HEK293 (cell line): Measurements from ENCODE around the gene ITIH2.

Source experiments
- CTCF ChIA-PET: fragments of 350-600 bp; formaldehyde crosslinking; extraction: SDS; loops from one replicate; lab custom pipeline; 2021; ENCODE audit warnings: antibody characterized with exemption; lab: Yijun Ruan, JAX
- POLR2A ChIA-PET: fragments of 300-600 bp; formaldehyde crosslinking; extraction: SDS; loops from one replicate; lab custom pipeline; 2020; ENCODE audit warnings: antibody characterized with exemption, inconsistent platforms; lab: Yijun Ruan, JAX
- H3K27ac ChIP-seq: fragments of 200-500 bp; sonication (Bioruptor generic); 2 replicates; pipeline ENCODE4 v1.5.1; 2014; ENCODE audit warnings: low read depth, low read length, control low read depth, inconsistent platforms; ENCODE audit errors: extremely low read depth
- H3K36me3 ChIP-seq, 2 experiments: fragments of 200-500 bp in 1 of 2; sonication (Bioruptor generic) in 1 of 2; 1 replicate in 1 of 2; 2 replicates in 1 of 2; pipeline ENCODE4 v1.5.1; 2014 to 2017; ENCODE audit warnings: inconsistent platforms in 2 of 2, low read length in 2 of 2; ENCODE audit not compliant: control insufficient read depth in 2 of 2, insufficient read depth in 1 of 2
- H3K4me1 ChIP-seq: fragments of 200-500 bp; sonication (Bioruptor generic); 2 replicates; pipeline ENCODE4 v1.5.1; 2014; ENCODE audit warnings: mild to moderate bottlenecking, low read length, inconsistent platforms; ENCODE audit not compliant: control insufficient read depth, insufficient read depth
- H3K4me3 ChIP-seq: 2 replicates; pipeline ENCODE4 v1.5.1; 2011; ENCODE audit warnings: low read depth, mild to moderate bottlenecking, control low read depth, low read length, moderate library complexity
- H3K9me3 ChIP-seq: fragments of 200-500 bp; sonication (Bioruptor generic); 2 replicates; pipeline ENCODE4 v1.5.1; 2014; ENCODE audit warnings: low read depth, low read length, inconsistent platforms; ENCODE audit not compliant: control insufficient read depth, insufficient read depth
- CTCF ChIP-seq: fragments of 450-650 bp; formaldehyde crosslinking; IDR thresholded peaks from 2 replicates; pipeline ENCODE4 v1.5.1; 2016; ENCODE audit warnings: missing biosample characterization, missing genetic modification characterization
- GLIS1 ChIP-seq: fragments of 450-650 bp; formaldehyde crosslinking; IDR thresholded peaks from 2 replicates; pipeline ENCODE4 v1.5.1; 2016; ENCODE audit warnings: missing biosample characterization, missing genetic modification characterization
- KLF7 ChIP-seq: fragments of 450-650 bp; formaldehyde crosslinking; IDR thresholded peaks from 2 replicates; pipeline ENCODE4 v1.5.1; 2016; ENCODE audit warnings: missing biosample characterization, missing genetic modification characterization, borderline replicate concordance
- OSR2 ChIP-seq: fragments of 450-650 bp; formaldehyde crosslinking; IDR thresholded peaks from 2 replicates; pipeline ENCODE4 v1.5.1; 2016; ENCODE audit warnings: missing biosample characterization, missing genetic modification characterization
- SP2 ChIP-seq: fragments of 450-650 bp; formaldehyde crosslinking; IDR thresholded peaks from 2 replicates; pipeline ENCODE4 v1.5.1; 2016; ENCODE audit warnings: missing biosample characterization, missing genetic modification characterization
- TRIM28 ChIP-seq: IDR thresholded peaks from 2 replicates; pipeline ENCODE4 v1.6.1; 2011; ENCODE audit warnings: low read length, control low read depth, borderline replicate concordance
- ZBTB44 ChIP-seq: fragments of 450-650 bp; IDR thresholded peaks from 2 replicates; pipeline ENCODE4 v1.5.1; 2018; ENCODE audit warnings: missing biosample characterization, mild to moderate bottlenecking, missing genetic modification characterization
- ZBTB48 ChIP-seq: fragments of 450-650 bp; formaldehyde crosslinking; IDR thresholded peaks from 2 replicates; pipeline ENCODE4 v1.5.1; 2016; ENCODE audit warnings: missing biosample characterization, missing genetic modification characterization
- ZBTB6 ChIP-seq: fragments of 450-650 bp; formaldehyde crosslinking; IDR thresholded peaks from 2 replicates; pipeline ENCODE4 v1.5.1; 2017; ENCODE audit warnings: missing biosample characterization, missing genetic modification characterization
- ZFP41 ChIP-seq: fragments of 450-650 bp; formaldehyde crosslinking; IDR thresholded peaks from 2 replicates; pipeline ENCODE4 v1.5.1; 2016; ENCODE audit warnings: missing biosample characterization, missing genetic modification characterization, borderline replicate concordance
- ZNF121 ChIP-seq: fragments of 450-650 bp; formaldehyde crosslinking; IDR thresholded peaks from 2 replicates; pipeline ENCODE4 v1.5.1; 2016; ENCODE audit warnings: missing biosample characterization, missing genetic modification characterization
- ZNF146 ChIP-seq: fragments of 450-650 bp; formaldehyde crosslinking; IDR thresholded peaks from 2 replicates; pipeline ENCODE4 v1.5.1; 2016; ENCODE audit warnings: missing biosample characterization, missing genetic modification characterization
- ZNF148 ChIP-seq: fragments of 450-650 bp; formaldehyde crosslinking; IDR thresholded peaks from 2 replicates; pipeline ENCODE4 v1.5.0; 2017; ENCODE audit warnings: missing biosample characterization, missing genetic modification characterization, borderline replicate concordance
- ZNF214 ChIP-seq: fragments of 450-650 bp; formaldehyde crosslinking; IDR thresholded peaks from 2 replicates; pipeline ENCODE4 v1.5.1; 2017; ENCODE audit warnings: missing biosample characterization, mild to moderate bottlenecking, missing genetic modification characterization, borderline replicate concordance
- ZNF239 ChIP-seq: fragments of 450-650 bp; formaldehyde crosslinking; IDR thresholded peaks from 2 replicates; pipeline ENCODE4 v1.5.1; 2016; ENCODE audit warnings: missing biosample characterization, missing genetic modification characterization
- ZNF248 ChIP-seq: fragments of 450-650 bp; formaldehyde crosslinking; IDR thresholded peaks from 2 replicates; pipeline ENCODE4 v1.5.1; 2017; ENCODE audit warnings: missing biosample characterization, missing genetic modification characterization
- ZNF48 ChIP-seq: fragments of 450-650 bp; formaldehyde crosslinking; IDR thresholded peaks from 2 replicates; pipeline ENCODE4 v1.5.1; 2016; ENCODE audit warnings: missing biosample characterization, missing genetic modification characterization
- ZNF513 ChIP-seq: fragments of 450-650 bp; IDR thresholded peaks from 2 replicates; pipeline ENCODE4 v1.5.1; 2018; ENCODE audit warnings: missing biosample characterization, missing genetic modification characterization
- ZNF548 ChIP-seq: fragments of 450-650 bp; formaldehyde crosslinking; IDR thresholded peaks from 2 replicates; pipeline ENCODE4 v1.5.1; 2016; ENCODE audit warnings: missing biosample characterization, missing genetic modification characterization
- ZNF639 ChIP-seq: fragments of 450-650 bp; formaldehyde crosslinking; IDR thresholded peaks from 2 replicates; pipeline ENCODE4 v1.5.1; 2016; ENCODE audit warnings: missing biosample characterization, missing genetic modification characterization
- ZNF654 ChIP-seq: fragments of 450-650 bp; formaldehyde crosslinking; IDR thresholded peaks from 2 replicates; pipeline ENCODE4 v1.5.1; 2016; ENCODE audit warnings: low read depth, missing biosample characterization, missing genetic modification characterization
- ZSCAN23 ChIP-seq: fragments of 450-650 bp; formaldehyde crosslinking; IDR thresholded peaks from 2 replicates; pipeline ENCODE4 v1.5.1; 2016; ENCODE audit warnings: missing biosample characterization, missing genetic modification characterization

The ITIH2 gene

GRCh38 chr10:7755103-7755502, 52.0 kb downstream of the ITIH2 start:
- ChIA-PET CTCF (interaction anchor here (0.7 kb wide), 1 partner anchor 1536 kb away, joined by 3 read pairs; no protein-coding TSS in a partner anchor), POLR2A (interaction anchor here (0.6 kb wide), 1 partner anchor 1867 kb away, joined by 4 read pairs; no protein-coding TSS in a partner anchor)
- TF ChIP-seq ZNF146, result 0 out of 2 replicates have a peak, but pooled peaks have one; percentile 22
- TF ChIP-seq KLF7, result no peak
- no peak for TF ChIP-seq ZNF148 (tag by site-specific recombination)
- no peak for TF ChIP-seq OSR2 (tag by site-specific recombination)
- Histone ChIP-seq H3K9me3 (no peaks in the 10 kb centered on the region), H3K36me3 (peaks cover 57 to 66% of the 10 kb centered on the region in 2 experiments), H3K4me1 (no peaks in the 10 kb centered on the region), H3K27ac (no peak overlapping the region), H3K4me3 (no peak overlapping the region)

GRCh38 chr10:7756360-7756992, 53.4 kb downstream of the ITIH2 start:
- H3K36me3 ChIP-seq, result peaks cover 67 to 79% of the 10 kb centered on the region in 2 experiments
- no peak overlapping the region for H3K27ac ChIP-seq
- TF ChIP-seq ZSCAN23 (tag by site-specific recombination) (no peak), ZNF654 (peak; percentile 34)
- TF ChIP-seq, all 188 proteins: peak for 1
- Histone ChIP-seq H3K4me3 (no peak overlapping the region), H3K9me3 (no peaks in the 10 kb centered on the region), H3K4me1 (no peaks in the 10 kb centered on the region)
- POLR2A ChIA-PET, result no interaction called here
- CTCF ChIA-PET, result interaction anchor here (0.6 to 1.2 kb wide), 7 partner anchors 18 to 1538 kb away, joined by 3 to 4 read pairs (median 3); no protein-coding TSS in a partner anchor

GRCh38 chr10:7763929-7764328, 60.8 kb downstream of the ITIH2 start:
- ChIA-PET CTCF (no interaction called here), POLR2A (no interaction called here)
- Histone ChIP-seq H3K36me3 (peaks cover 81 to 83% of the 10 kb centered on the region in 2 experiments), H3K4me3 (no peak overlapping the region), H3K9me3 (no peaks in the 10 kb centered on the region), H3K27ac (no peak overlapping the region), H3K4me1 (no peaks in the 10 kb centered on the region)
- TF ChIP-seq ZNF639, result no peak
- no peak for TF ChIP-seq ZNF248 (tag by site-specific recombination)
- no peak for TF ChIP-seq ZBTB6 (tag by site-specific recombination)
- TF ChIP-seq ZNF513, result no peak
- no peak for TF ChIP-seq ZNF214
- TF ChIP-seq CTCF (tag by site-specific recombination), result no peak
- no peak for TF ChIP-seq ZNF121 (tag by site-specific recombination)
- no peak for TF ChIP-seq ZNF239
- TF ChIP-seq ZBTB44 (tag by site-specific recombination), result no peak
- no peak for TF ChIP-seq GLIS1
- TF ChIP-seq ZNF48 (tag by site-specific recombination), result no peak
- TF ChIP-seq TRIM28, result no peak
- TF ChIP-seq SP2 (tag by site-specific recombination), result no peak
- TF ChIP-seq ZBTB48 (tag by site-specific recombination), result no peak
- no peak for TF ChIP-seq ZFP41 (tag by site-specific recombination)
- no peak for TF ChIP-seq ZNF548 (tag by site-specific recombination)
